Activated naive CD8-positive, alpha-beta T cell treated with anti-CD3 and anti-CD28 coated beads, Interleukin-2, amount 10 ng/mL, durations not matched to agents 7 days and 5 days (primary cell): ENCODE results near the gene CEBPB. TPM values are rescaled to one million over a fixed set of nuclear protein-coding genes. Genes with fewer than 3 reads are reported as not detected.
A peak's percentile ranks its signal among the peaks of the same experiment; 100 is the strongest.

Source experiments
- ATAC-seq: fragments of 150-1000 bp; cut with Tn5 transposase; one replicate; pipeline ENCODE4 v1.10.0; 2021; ENCODE audit warnings: low read depth, moderate library complexity
- POLR2A ChIA-PET: fragments of 350-600 bp; sonication (Branson Sonifier 250); formaldehyde crosslinking; loops from one replicate; lab custom pipeline; 2021; ENCODE audit warnings: antibody characterized with exemption; lab: Charles Lee
- DNase-seq: peaks from one replicate; pipeline ENCODE4 v3.0.0; 2021
- H3K27ac Mint-ChIP-seq: one replicate; pipeline ENCODE4 v1.8.0; 2022; ENCODE audit warnings: mild to moderate bottlenecking, mixed read lengths
- H3K27me3 Mint-ChIP-seq: one replicate; pipeline ENCODE4 v1.8.0; 2022; ENCODE audit warnings: mild to moderate bottlenecking, moderate library complexity, mixed read lengths
- H3K36me3 Mint-ChIP-seq: one replicate; pipeline ENCODE4 v1.8.0; 2021; ENCODE audit warnings: mild to moderate bottlenecking, mixed read lengths
- H3K4me1 Mint-ChIP-seq: one replicate; pipeline ENCODE4 v1.8.0; 2021; ENCODE audit warnings: mixed read lengths
- H3K4me3 Mint-ChIP-seq: one replicate; pipeline ENCODE4 v1.8.0; 2022; ENCODE audit warnings: mild to moderate bottlenecking, moderate library complexity, mixed read lengths
- H3K9me3 Mint-ChIP-seq: one replicate; pipeline ENCODE4 v1.8.0; 2021; ENCODE audit warnings: mixed read lengths
- total RNA-seq, 2 experiments: library from RNA; stranded (reverse); gene quantifications; one replicate each; pipeline ENCODE4 v1.2.3, GENCODE V29; 2021

Gene CEBPB
- total RNA-seq, 2 experiments from 2014 or later: 38.3 to 38.7 TPM

DNA sequence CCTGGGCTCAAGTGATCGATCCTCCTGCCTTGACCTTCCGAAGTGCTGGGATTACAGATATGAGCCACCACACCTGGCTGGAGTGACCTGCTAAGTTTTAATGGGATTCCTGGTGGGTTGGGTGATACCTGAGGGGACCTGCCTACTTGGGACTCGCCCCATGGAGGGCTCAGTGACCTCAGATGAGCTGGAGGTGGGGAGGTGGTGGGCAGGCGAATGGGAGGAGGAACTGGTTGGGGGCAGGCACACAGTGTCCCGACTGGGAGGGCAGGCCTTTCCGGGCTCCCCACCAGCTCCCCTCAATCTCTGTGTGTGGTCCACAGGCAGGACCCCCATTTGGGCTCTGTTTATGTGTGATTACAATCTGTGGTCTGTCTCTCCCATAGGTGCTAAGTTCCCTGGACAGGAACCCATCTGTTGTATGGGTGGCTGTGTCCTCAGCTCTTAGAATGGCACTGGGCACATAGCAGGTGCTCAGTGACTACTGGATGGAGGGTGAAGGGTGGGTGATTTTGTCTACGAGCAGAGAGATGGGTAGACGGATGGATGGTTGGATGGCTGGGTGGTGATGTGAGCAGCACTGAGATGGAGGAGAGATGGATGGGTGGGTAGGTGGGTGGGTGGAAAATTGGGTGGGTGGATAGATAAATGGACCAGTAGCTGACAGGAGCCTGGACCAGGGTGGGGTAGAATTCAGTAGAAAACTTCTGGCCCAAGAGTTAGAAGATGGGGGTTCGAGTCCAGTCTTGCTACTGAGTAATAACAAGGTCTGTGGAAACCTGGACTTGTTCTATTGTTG, 23.8 kb downstream of the CEBPB start:
- H3K9me3 Mint-ChIP-seq: no peaks in the 10 kb centered on the region
- POLR2A ChIA-PET: no interaction called here
- H3K36me3 Mint-ChIP-seq: no peaks in the 10 kb centered on the region
- H3K4me3 Mint-ChIP-seq: no peak overlapping the region
- no peak for ATAC-seq
- H3K4me1 Mint-ChIP-seq: peaks cover 16% of the 10 kb centered on the region
- no peak for DNase-seq
- no peak overlapping the region for H3K27ac Mint-ChIP-seq
- H3K27me3 Mint-ChIP-seq: peaks cover 17% of the 10 kb centered on the region

- no peak overlapping the region for H3K27ac Mint-ChIP-seq
- H3K36me3 Mint-ChIP-seq: no peaks in the 10 kb centered on the region
- ATAC-seq (no peak), DNase-seq (no peak)
- H3K4me3 Mint-ChIP-seq: no peak overlapping the region
- POLR2A ChIA-PET: no interaction called here
- H3K27me3 Mint-ChIP-seq: peaks cover 17% of the 10 kb centered on the region
- H3K9me3 Mint-ChIP-seq: no peaks in the 10 kb centered on the region
- H3K4me1 Mint-ChIP-seq: peaks cover 14% of the 10 kb centered on the region
Observed at GRCh38 chr20:50215101-50215690, 24.6 kb downstream of the CEBPB start.

DNA sequence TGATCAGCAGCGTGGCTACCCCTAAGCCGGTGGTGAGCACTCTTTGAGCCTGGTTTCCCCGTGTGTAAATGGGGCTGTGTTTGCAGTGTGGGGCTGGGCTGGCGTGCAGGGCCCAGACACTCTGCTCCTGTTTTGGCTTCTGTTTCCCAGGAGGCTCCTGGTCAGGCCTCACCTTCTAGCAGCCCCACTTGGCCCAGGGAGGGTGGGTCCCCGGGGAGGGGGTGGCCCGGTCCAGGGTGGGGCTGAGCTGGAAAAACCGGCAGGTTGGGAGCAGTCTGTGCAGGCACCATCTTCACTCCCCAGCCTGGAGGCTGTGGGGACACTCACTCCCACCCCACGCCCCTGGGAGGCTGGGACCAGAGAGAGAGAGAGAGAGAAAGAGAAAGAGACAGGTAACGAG, 25.3 kb downstream of the CEBPB start:
- Mint-ChIP-seq H3K4me3 (no peak overlapping the region), H3K36me3 (no peaks in the 10 kb centered on the region), H3K9me3 (no peaks in the 10 kb centered on the region), H3K27me3 (peaks cover 17% of the 10 kb centered on the region), H3K4me1 (peaks cover 10% of the 10 kb centered on the region), H3K27ac (peak overlapping the region; percentile 23)
- DNase-seq (no peak), ATAC-seq (no peak)
- POLR2A ChIA-PET: no interaction called here

DNA sequence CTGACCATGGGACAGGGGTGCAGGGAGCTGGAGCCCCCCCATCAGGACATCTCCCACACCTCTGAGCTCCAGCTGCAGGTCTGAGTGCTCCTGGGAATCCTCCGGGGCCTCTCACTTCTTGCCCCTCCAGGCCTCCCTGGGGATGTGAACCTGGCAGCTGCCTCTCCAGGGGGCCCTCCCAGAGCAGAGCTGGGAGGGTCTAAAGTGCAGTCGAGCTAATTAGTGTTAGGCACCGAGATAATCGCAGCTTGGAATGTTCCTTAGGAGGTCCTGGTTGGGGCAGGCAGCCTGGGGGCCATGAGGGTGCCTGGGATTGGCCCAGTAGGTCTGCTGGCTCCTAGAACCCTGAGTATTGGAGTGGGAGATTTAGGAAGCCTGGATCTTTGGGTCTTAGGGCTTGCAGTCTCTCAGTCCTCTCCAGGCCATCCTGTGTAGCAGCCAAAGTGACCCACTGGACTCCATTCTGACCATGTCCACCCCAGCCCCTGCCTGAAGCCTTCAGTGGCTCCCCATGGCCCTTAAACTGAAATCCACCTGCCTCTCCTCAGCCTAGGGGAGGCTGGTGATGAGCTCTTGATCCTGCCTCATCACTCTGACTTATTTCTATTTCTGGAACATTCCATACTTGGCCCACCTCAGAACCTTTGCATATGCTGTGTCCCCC, 26.0 kb downstream of the CEBPB start:
- H3K27ac Mint-ChIP-seq: no peak overlapping the region
- peaks cover 3% of the 10 kb centered on the region for H3K4me1 Mint-ChIP-seq
- H3K4me3 Mint-ChIP-seq: no peak overlapping the region
- H3K27me3 Mint-ChIP-seq: peaks cover 17% of the 10 kb centered on the region
- ATAC-seq (no peak), DNase-seq (no peak)
- POLR2A ChIA-PET: no interaction called here
- H3K36me3 Mint-ChIP-seq: no peaks in the 10 kb centered on the region
- no peaks in the 10 kb centered on the region for H3K9me3 Mint-ChIP-seq

- Mint-ChIP-seq H3K27ac (no peak overlapping the region), H3K4me3 (no peak overlapping the region), H3K9me3 (no peaks in the 10 kb centered on the region), H3K36me3 (no peaks in the 10 kb centered on the region), H3K4me1 (peaks cover 4% of the 10 kb centered on the region), H3K27me3 (peaks cover 12% of the 10 kb centered on the region)
- POLR2A ChIA-PET: no interaction called here
- DNase-seq (no peak), ATAC-seq (no peak)
Observed at GRCh38 chr20:50217207-50217949, 26.7 kb downstream of the CEBPB start.

DNA sequence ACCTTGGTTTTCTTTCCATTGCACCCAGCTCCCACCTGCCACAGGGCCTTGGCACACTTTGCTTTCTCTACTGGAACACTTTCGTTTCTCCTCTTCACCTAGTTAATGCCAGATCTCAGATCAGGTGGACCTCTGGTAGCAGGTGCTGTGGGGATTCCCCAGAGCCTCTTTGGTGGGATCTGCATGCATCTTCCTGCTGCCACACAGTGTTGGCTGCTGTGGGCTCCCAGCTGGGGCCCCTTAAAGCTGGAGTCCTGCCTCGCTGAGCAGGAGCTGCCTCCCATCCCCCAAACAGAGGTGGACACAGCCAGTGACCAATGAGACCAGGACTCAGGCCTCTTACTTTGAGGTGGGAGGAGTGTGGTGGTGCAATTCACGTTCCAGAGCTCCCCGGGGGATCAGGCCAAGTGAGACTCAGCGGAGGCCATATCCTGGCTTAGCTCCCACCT, 28.4 kb downstream of the CEBPB start:
- POLR2A ChIA-PET: no interaction called here
- ATAC-seq: no peak
- no peak overlapping the region for H3K27ac Mint-ChIP-seq
- H3K9me3 Mint-ChIP-seq: no peaks in the 10 kb centered on the region
- H3K4me1 Mint-ChIP-seq: peaks cover 4% of the 10 kb centered on the region
- DNase-seq: no peak
- peaks cover 6% of the 10 kb centered on the region for H3K27me3 Mint-ChIP-seq
- H3K4me3 Mint-ChIP-seq: no peak overlapping the region
- H3K36me3 Mint-ChIP-seq: no peaks in the 10 kb centered on the region

GRCh38 chr20:50219600-50219999, 29.0 kb downstream of the CEBPB start:
- Mint-ChIP-seq H3K4me3 (no peak overlapping the region), H3K27me3 (peaks cover 4% of the 10 kb centered on the region), H3K36me3 (no peaks in the 10 kb centered on the region), H3K9me3 (no peaks in the 10 kb centered on the region), H3K27ac (no peak overlapping the region), H3K4me1 (peaks cover 5% of the 10 kb centered on the region)
- ATAC-seq (no peak), DNase-seq (no peak)
- POLR2A ChIA-PET: no interaction called here

GRCh38 chr20:50220093-50220893, 29.7 kb downstream of the CEBPB start:
- no peak for DNase-seq
- Mint-ChIP-seq H3K4me3 (no peak overlapping the region), H3K27me3 (peaks cover 6% of the 10 kb centered on the region), H3K27ac (no peak overlapping the region), H3K36me3 (no peaks in the 10 kb centered on the region), H3K4me1 (peaks cover 8% of the 10 kb centered on the region), H3K9me3 (peaks cover 3% of the 10 kb centered on the region)
- POLR2A ChIA-PET: no interaction called here
- no peak for ATAC-seq

- DNase-seq (no peak), ATAC-seq (no peak)
- Mint-ChIP-seq H3K4me3 (no peak overlapping the region), H3K4me1 (peaks cover 10% of the 10 kb centered on the region), H3K36me3 (no peaks in the 10 kb centered on the region), H3K27ac (no peak overlapping the region), H3K27me3 (peaks cover 4% of the 10 kb centered on the region), H3K9me3 (peaks cover 3% of the 10 kb centered on the region)
- POLR2A ChIA-PET: no interaction called here
Observed at GRCh38 chr20:50220894-50221365, 30.3 kb downstream of the CEBPB start.

DNA sequence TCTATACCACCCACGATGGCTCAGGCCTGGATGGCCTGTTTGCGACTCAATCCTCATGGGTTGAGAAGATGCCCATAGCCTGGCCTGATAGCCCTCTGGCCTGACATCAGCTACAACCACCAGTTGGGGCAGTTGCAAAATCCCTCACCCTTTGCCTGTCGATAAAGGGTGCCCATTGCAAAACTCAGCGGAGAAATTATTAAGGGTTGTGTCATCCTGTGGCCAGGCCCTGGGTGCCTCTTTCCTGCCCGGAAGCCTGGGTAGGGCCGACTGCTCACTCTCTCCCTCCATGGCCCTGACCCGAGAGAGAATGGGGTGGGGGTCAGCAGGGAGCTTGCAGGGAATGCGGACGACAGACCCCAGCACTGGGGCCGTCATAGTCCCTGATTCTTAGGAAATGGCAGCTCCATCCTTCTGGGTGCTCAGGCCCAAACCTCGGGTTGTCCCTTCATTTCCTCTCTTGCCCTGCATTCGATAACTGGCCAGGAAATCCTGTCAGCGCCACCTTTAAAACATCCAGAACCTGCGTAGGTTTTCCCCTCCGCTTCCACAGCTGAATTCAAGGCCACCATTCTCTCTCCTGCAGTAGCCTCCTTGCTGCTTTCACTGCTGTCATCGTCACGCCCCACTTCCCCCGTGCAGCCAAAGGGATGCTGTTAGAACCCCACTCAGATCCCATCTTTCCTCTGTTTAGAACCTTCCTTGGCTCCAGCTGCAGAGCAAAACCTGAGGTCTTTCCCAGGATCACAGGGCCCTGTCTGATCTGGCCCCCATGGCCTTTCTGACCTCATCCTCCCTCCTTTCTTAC, 31.1 kb downstream of the CEBPB start:
- ATAC-seq (no peak), DNase-seq (no peak)
- Mint-ChIP-seq H3K4me1 (peaks cover 14% of the 10 kb centered on the region), H3K4me3 (no peak overlapping the region), H3K36me3 (no peaks in the 10 kb centered on the region), H3K9me3 (peaks cover 3% of the 10 kb centered on the region), H3K27ac (no peak overlapping the region), H3K27me3 (peaks cover 4% of the 10 kb centered on the region)
- POLR2A ChIA-PET: no interaction called here

DNA sequence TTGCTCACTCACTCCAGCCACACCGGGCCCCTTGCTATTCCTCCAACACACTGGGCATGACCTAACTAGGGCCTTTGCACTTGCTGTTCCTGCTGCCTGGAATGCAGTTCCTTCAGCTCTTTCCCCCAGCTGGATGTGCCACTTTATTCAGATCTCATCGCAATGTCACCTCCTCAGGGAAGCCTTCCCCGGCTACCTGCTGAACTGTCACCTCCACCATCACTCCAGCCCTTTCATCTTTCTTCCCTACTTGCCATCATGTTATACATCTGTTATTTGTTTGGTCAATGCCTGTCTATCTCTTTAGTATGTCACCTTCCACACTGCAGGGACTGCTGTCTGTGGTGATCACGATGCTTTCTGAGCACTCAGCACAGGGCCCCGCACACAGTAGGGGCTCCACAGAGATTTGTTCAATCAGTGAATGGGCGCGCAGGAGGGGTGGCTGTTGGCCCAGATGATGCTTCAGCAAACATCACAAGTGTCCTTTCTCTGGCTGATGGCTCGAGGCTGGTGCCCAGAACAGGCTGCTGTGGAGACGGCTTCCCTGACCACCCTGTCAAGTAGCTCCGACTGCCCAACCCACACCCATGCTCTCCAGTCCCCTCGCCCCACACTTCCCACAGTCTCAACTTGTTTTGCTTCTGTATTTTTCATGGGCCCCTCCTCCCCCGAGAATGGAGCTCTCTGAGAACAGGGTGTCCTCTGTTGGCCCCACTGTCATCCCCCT, 31.8 kb downstream of the CEBPB start:
- ATAC-seq (no peak), DNase-seq (no peak)
- POLR2A ChIA-PET: no interaction called here
- Mint-ChIP-seq H3K9me3 (peaks cover 3% of the 10 kb centered on the region), H3K27me3 (peaks cover 4% of the 10 kb centered on the region), H3K36me3 (no peaks in the 10 kb centered on the region), H3K4me3 (no peak overlapping the region), H3K4me1 (peaks cover 16% of the 10 kb centered on the region), H3K27ac (peak overlapping the region; percentile 5)
